ENCODE results near the gene ACTL10.

DNA sequence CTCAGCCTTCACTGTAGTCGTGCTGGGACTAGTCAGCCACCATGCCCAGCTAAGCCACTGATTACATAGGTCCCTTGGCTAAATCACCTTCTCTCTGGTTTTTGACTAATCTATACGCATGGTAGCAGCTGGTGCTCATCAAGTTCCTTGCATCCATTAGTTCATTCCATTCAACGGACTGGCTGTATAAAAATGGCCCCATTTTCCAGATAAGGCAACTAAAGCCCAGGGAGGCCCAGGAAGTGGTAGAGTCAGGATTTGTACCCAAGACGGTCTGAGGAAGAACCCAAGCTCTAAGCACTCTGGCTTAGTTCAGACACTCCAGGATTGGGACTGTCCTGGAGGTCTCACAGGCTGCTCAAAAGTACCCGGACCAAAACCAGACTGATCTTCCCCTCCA, 14.5 kb downstream of the ACTL10 start:
- TF ChIP-seq POLR2A (IDR thresholded peaks at IDR 0.05) = no peak
- TF ChIP-seq, protein P1, sequence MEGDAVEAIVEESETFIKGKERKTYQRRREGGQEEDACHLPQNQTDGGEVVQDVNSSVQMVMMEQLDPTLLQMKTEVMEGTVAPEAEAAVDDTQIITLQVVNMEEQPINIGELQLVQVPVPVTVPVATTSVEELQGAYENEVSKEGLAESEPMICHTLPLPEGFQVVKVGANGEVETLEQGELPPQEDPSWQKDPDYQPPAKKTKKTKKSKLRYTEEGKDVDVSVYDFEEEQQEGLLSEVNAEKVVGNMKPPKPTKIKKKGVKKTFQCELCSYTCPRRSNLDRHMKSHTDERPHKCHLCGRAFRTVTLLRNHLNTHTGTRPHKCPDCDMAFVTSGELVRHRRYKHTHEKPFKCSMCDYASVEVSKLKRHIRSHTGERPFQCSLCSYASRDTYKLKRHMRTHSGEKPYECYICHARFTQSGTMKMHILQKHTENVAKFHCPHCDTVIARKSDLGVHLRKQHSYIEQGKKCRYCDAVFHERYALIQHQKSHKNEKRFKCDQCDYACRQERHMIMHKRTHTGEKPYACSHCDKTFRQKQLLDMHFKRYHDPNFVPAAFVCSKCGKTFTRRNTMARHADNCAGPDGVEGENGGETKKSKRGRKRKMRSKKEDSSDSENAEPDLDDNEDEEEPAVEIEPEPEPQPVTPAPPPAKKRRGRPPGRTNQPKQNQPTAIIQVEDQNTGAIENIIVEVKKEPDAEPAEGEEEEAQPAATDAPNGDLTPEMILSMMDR (IDR thresholded peaks at IDR 0.05) = no peak
